T-cell (primary cell): Measurements from ENCODE around the gene PLCE1. TPM values are rescaled to one million over a fixed set of nuclear protein-coding genes. Genes with fewer than 3 reads are reported as not detected.
"Not testable (repeated sequence)": the region's sequence is repeated elsewhere in the genome, so short reads cannot be mapped to it uniquely, and the experiment has no call there.

Experiments used
- ATAC-seq, 4 experiments: fragments of 200-7000 bp in 3 of 4; fragments of 150-1000 bp in 1 of 4; cut with Tn5 transposase; replicated peaks in 1 of 4; 1 replicate in 3 of 4; 2 replicates in 1 of 4; pipeline ENCODE4 v1.10.0; 2021; ENCODE audit warnings: moderate library complexity in 3 of 4, mild to moderate bottlenecking in 2 of 4, moderate number of reproducible peaks in 1 of 4
- CTCF ChIA-PET, 2 donors: fragments of 300-600 bp; sonication (Branson Sonifier 250); formaldehyde crosslinking; loops; one replicate each; lab custom pipeline; 2022; ENCODE audit warnings: antibody characterized with exemption in 2 of 2; lab: Charles Lee
- POLR2A ChIA-PET, 2 donors: fragments of 300-600 bp; sonication (Branson Sonifier 250); formaldehyde crosslinking; loops; one replicate each; lab custom pipeline; 2022; ENCODE audit warnings: antibody characterized with exemption in 2 of 2; lab: Charles Lee
- DNase-seq, 35 experiments: peaks; one replicate each; pipeline versions ENCODE4 v3.0.0 to v3.0.0-alpha.2; 2013 to 2023
- H3K27ac ChIP-seq: one replicate; pipeline ENCODE4 v1.5.1; 2013; ENCODE audit warnings: low read length
- H3K27me3 ChIP-seq, 2 experiments: replicated peaks in 1 of 2; 1 replicate in 1 of 2; 2 replicates in 1 of 2; pipeline versions ENCODE4 v1.6.1 to v1.7.0; 2013; ENCODE audit warnings: low read length in 1 of 2, mixed read lengths in 1 of 2; ENCODE audit not compliant: control insufficient read depth in 2 of 2, insufficient read depth in 2 of 2; ENCODE audit errors: extremely low read depth in 1 of 2
- H3K36me3 ChIP-seq, 2 donors: 1 replicate in 1 of 2; 2 replicates in 1 of 2; pipeline versions ENCODE4 v1.6.1 to v1.7.0; 2013; ENCODE audit warnings: low read length in 1 of 2; ENCODE audit not compliant: control insufficient read depth in 2 of 2, insufficient read depth in 1 of 2; ENCODE audit errors: extremely low read depth in 1 of 2
- H3K4me1 ChIP-seq, 2 experiments: 1 replicate in 1 of 2; 2 replicates in 1 of 2; pipeline versions ENCODE4 v1.6.1 to v1.7.0; 2013; ENCODE audit warnings: low read length in 2 of 2, mixed read lengths in 1 of 2; ENCODE audit not compliant: insufficient read depth in 2 of 2, control insufficient read depth in 1 of 2; ENCODE audit errors: extremely low read depth in 1 of 2
- H3K4me3 ChIP-seq, 2 donors: 1 replicate in 1 of 2; 2 replicates in 1 of 2; pipeline versions ENCODE4 v1.5.1 to v1.7.0; 2013; ENCODE audit warnings: mild to moderate bottlenecking in 2 of 2, low read length in 1 of 2, moderate library complexity in 1 of 2; ENCODE audit not compliant: control insufficient read depth in 1 of 2; ENCODE audit errors: extremely low read depth in 1 of 2
- H3K9me3 ChIP-seq: 2 replicates; pipeline ENCODE4 v1.7.0; 2013
- H3K27ac Mint-ChIP-seq, 2 donors: one replicate each; pipeline ENCODE4 v1.8.0; 2020 to 2021; ENCODE audit warnings: mild to moderate bottlenecking in 2 of 2, mixed read lengths in 2 of 2
- H3K27me3 Mint-ChIP-seq, 2 donors: one replicate each; pipeline ENCODE4 v1.8.0; 2021 to 2022; ENCODE audit warnings: mixed read lengths in 2 of 2
- H3K36me3 Mint-ChIP-seq: one replicate; pipeline ENCODE4 v1.8.0; 2021; ENCODE audit warnings: mixed read lengths
- H3K4me1 Mint-ChIP-seq, 3 donors: one replicate each; pipeline ENCODE4 v1.8.0; 2020 to 2022; ENCODE audit warnings: mixed read lengths in 3 of 3, mild to moderate bottlenecking in 1 of 3
- H3K4me3 Mint-ChIP-seq, 3 donors: one replicate each; pipeline ENCODE4 v1.8.0; 2020 to 2022; ENCODE audit warnings: mild to moderate bottlenecking in 3 of 3, mixed read lengths in 3 of 3, moderate library complexity in 3 of 3
- H3K9me3 Mint-ChIP-seq, 3 donors: one replicate each; pipeline ENCODE4 v1.8.0; 2020 to 2022; ENCODE audit warnings: mixed read lengths in 3 of 3
- WGBS: methylation state at CpG from one replicate; pipeline ENCODE4 v1.1.5; 2013; ENCODE audit warnings: missing lambda C conversion rate; ENCODE audit not compliant: insufficient coverage; 5-methylcytosine and 5-hydroxymethylcytosine counted together
- total RNA-seq, 35 experiments: library from RNA in 6 of 35; stranded (reverse) in 6 of 35; fragments of 120-200 nt in 1 of 35; gene quantifications; one replicate each; pipeline versions ENCODE4 v1.2.1 to v1.2.4 and lab custom pipeline; 2013 to 2026

The PLCE1 gene
- total RNA-seq, 5 donors from 2014 or later (not counting 1 experiment from before 2014, with no cell fraction given): 0.03 to 0.06 (median 0.03) TPM; not detected in 2

- H3K9me3 ChIP-seq: no peaks in the 10 kb centered on the region
Observed at GRCh38 chr10:93968540-93968945, 25.2 kb upstream of the PLCE1 start.

GRCh38 chr10:93970433-93971010 lies 23.2 kb upstream of the PLCE1 start:
- H3K9me3 Mint-ChIP-seq, H3K27me3 Mint-ChIP-seq, H3K4me3 ChIP-seq, CTCF ChIA-PET, H3K4me1 Mint-ChIP-seq, H3K27ac ChIP-seq, POLR2A ChIA-PET, H3K9me3 ChIP-seq, ATAC-seq, H3K4me3 Mint-ChIP-seq, H3K36me3 Mint-ChIP-seq, H3K27me3 ChIP-seq, H3K27ac Mint-ChIP-seq, DNase-seq, H3K4me1 ChIP-seq, H3K36me3 ChIP-seq: not testable (repeated sequence)
- WGBS: 100% methylated on average over 12 of the region's 44 CpGs

More at GRCh38 chr10:93968540-93968945, 25.2 kb upstream of the PLCE1 start:
- Mint-ChIP-seq H3K4me3 (no peak overlapping the region), H3K36me3 (no peaks in the 10 kb centered on the region), H3K4me1 (no peaks in the 10 kb centered on the region), H3K27me3 (no peaks in the 10 kb centered on the region), H3K9me3 (peaks cover 0 to 4% (median 0%) of the 10 kb centered on the region in 3 donors), H3K27ac (no peak overlapping the region)
- no peaks in the 10 kb centered on the region for H3K4me1 ChIP-seq
- 85% methylated on average over 4 of the region's 4 CpGs for WGBS
- no peak overlapping the region for H3K27ac ChIP-seq
- no peak for DNase-seq
- H3K36me3 ChIP-seq: no peaks in the 10 kb centered on the region
- ChIA-PET CTCF (no interaction called here), POLR2A (interaction anchor here in 1 of 2 donors (0.7 kb wide), 1 partner anchor 347 kb away, joined by 5 read pairs; no protein-coding TSS in a partner anchor)
- no peaks in the 10 kb centered on the region for H3K27me3 ChIP-seq
- ATAC-seq: no peak
- no peak overlapping the region for H3K4me3 ChIP-seq

- DNase-seq (no peak), ATAC-seq (no peak)
- Mint-ChIP-seq H3K36me3 (no peaks in the 10 kb centered on the region), H3K27me3 (peaks cover 0 to 5% of the 10 kb centered on the region in 2 donors), H3K9me3 (peaks cover 0 to 4% (median 0%) of the 10 kb centered on the region in 3 donors), H3K4me3 (no peak overlapping the region), H3K27ac (no peak overlapping the region), H3K4me1 (no peaks in the 10 kb centered on the region)
- Histone ChIP-seq H3K27me3 (no peaks in the 10 kb centered on the region), H3K27ac (no peak overlapping the region), H3K4me1 (no peaks in the 10 kb centered on the region), H3K9me3 (no peaks in the 10 kb centered on the region), H3K36me3 (no peaks in the 10 kb centered on the region), H3K4me3 (no peak overlapping the region)
- WGBS: 79% methylated on average over 2 of the region's 2 CpGs
- ChIA-PET POLR2A (no interaction called here), CTCF (no interaction called here)
Observed at GRCh38 chr10:93973748-93974445, 19.8 kb upstream of the PLCE1 start.

GRCh38 chr10:93977442-93977841 lies 16.3 kb upstream of the PLCE1 start:
- DNase-seq: no peak
- H3K36me3 Mint-ChIP-seq: no peaks in the 10 kb centered on the region
- H3K9me3 ChIP-seq: no peaks in the 10 kb centered on the region
- H3K27me3 Mint-ChIP-seq: peaks cover 3 to 12% of the 10 kb centered on the region in 2 donors
- H3K4me1 ChIP-seq: no peaks in the 10 kb centered on the region
- H3K27ac ChIP-seq: no peak overlapping the region
- POLR2A ChIA-PET: no interaction called here
- ATAC-seq: no peak
- no peaks in the 10 kb centered on the region for H3K27me3 ChIP-seq
- H3K27ac Mint-ChIP-seq: no peak overlapping the region
- H3K36me3 ChIP-seq: no peaks in the 10 kb centered on the region
- CTCF ChIA-PET: no interaction called here
- H3K4me1 Mint-ChIP-seq: no peaks in the 10 kb centered on the region
- H3K4me3 ChIP-seq: no peak overlapping the region
- WGBS: 58% methylated on average over 3 of the region's 3 CpGs
- H3K9me3 Mint-ChIP-seq: peaks cover 0 to 4% (median 0%) of the 10 kb centered on the region in 3 donors
- no peak overlapping the region for H3K4me3 Mint-ChIP-seq

GRCh38 chr10:93980486-93980885 lies 13.2 kb upstream of the PLCE1 start:
- H3K27me3 Mint-ChIP-seq: peaks cover 3 to 12% of the 10 kb centered on the region in 2 donors
- WGBS: no CpG with 5 or more reads among the region's 3 CpGs
- Histone ChIP-seq H3K9me3 (no peaks in the 10 kb centered on the region), H3K4me3 (no peak overlapping the region), H3K27me3 (no peaks in the 10 kb centered on the region), H3K36me3 (no peaks in the 10 kb centered on the region), H3K4me1 (no peaks in the 10 kb centered on the region), H3K27ac (no peak overlapping the region)
- CTCF ChIA-PET: no interaction called here
- no peak for ATAC-seq
- no peak for DNase-seq
- no peak overlapping the region for H3K4me3 Mint-ChIP-seq
- H3K27ac Mint-ChIP-seq: no peak overlapping the region
- H3K36me3 Mint-ChIP-seq: no peaks in the 10 kb centered on the region
- no peaks in the 10 kb centered on the region for H3K4me1 Mint-ChIP-seq
- H3K9me3 Mint-ChIP-seq: no peaks in the 10 kb centered on the region
- POLR2A ChIA-PET: no interaction called here

GRCh38 chr10:93991114-93991513 lies 2.6 kb upstream of the PLCE1 start:
- Mint-ChIP-seq H3K27me3 (peaks cover 46 to 54% of the 10 kb centered on the region in 2 donors), H3K27ac (no peak overlapping the region), H3K36me3 (peaks cover 5% of the 10 kb centered on the region), H3K4me1 (peaks cover 0 to 6% (median 5%) of the 10 kb centered on the region in 3 donors), H3K9me3 (peaks cover 0 to 2% (median 0%) of the 10 kb centered on the region in 3 donors), H3K4me3 (no peak overlapping the region)
- H3K4me3 ChIP-seq: no peak overlapping the region
- ChIA-PET POLR2A (no interaction called here), CTCF (no interaction called here)
- ATAC-seq: no peak
- H3K4me1 ChIP-seq: peaks cover 0 to 3% of the 10 kb centered on the region in 2 experiments
- no peak for DNase-seq
- H3K9me3 ChIP-seq: no peaks in the 10 kb centered on the region
- 100% methylated on average over 1 of the region's 4 CpGs for WGBS
- H3K27ac ChIP-seq: no peak overlapping the region
- peaks cover 22 to 24% of the 10 kb centered on the region in 2 experiments for H3K27me3 ChIP-seq
- H3K36me3 ChIP-seq: no peaks in the 10 kb centered on the region
